ENCODE results near the gene CEACAM21.

CEACAM21 gene

DNA sequence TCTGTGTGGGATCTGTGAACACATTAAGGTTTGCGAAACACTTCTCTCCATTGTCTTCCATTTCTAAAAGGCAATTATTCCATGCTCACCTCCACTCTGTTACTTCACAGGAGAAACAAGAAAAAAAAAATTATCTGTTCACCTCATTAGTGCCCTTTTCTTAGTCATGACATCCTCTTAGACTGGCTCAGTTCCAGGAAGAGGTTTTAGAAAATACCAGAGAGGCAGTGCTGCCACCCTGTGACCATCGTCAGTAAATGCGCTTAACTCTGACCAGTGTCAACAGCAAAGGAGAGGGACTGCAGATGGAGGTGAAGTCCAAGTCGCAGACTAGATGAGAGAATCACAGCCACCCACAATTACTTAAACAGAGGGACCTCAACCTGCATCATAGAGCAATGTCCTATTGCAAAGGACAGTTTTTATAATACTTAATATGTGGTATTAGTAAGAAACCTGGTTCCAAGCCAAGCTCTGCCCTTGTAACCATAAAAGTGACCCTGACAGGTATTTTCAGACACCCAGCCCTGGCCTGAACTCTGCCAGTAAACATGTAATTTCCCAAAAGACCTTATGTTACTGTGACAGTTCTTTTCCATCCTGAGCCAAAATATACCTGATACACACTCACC is 19.4 kb downstream of the CEACAM21 start:
- no peak overlapping the region for H3K4me2 ChIP-seq (ENCODE audit: low read depth, low read length)
- TF ChIP-seq, protein P1, sequence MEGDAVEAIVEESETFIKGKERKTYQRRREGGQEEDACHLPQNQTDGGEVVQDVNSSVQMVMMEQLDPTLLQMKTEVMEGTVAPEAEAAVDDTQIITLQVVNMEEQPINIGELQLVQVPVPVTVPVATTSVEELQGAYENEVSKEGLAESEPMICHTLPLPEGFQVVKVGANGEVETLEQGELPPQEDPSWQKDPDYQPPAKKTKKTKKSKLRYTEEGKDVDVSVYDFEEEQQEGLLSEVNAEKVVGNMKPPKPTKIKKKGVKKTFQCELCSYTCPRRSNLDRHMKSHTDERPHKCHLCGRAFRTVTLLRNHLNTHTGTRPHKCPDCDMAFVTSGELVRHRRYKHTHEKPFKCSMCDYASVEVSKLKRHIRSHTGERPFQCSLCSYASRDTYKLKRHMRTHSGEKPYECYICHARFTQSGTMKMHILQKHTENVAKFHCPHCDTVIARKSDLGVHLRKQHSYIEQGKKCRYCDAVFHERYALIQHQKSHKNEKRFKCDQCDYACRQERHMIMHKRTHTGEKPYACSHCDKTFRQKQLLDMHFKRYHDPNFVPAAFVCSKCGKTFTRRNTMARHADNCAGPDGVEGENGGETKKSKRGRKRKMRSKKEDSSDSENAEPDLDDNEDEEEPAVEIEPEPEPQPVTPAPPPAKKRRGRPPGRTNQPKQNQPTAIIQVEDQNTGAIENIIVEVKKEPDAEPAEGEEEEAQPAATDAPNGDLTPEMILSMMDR (IDR thresholded peaks at IDR 0.05; ENCODE audit: low read length) = peak; percentile 83
- TF ChIP-seq EZH2 (optimal IDR thresholded peaks at IDR 0.05; ENCODE audit: low read depth, low read length) = no peak
- H3K79me2 ChIP-seq (ENCODE audit: low read length) = no peaks in the 10 kb centered on the region
- H4K20me1 ChIP-seq (ENCODE audit: insufficient read depth, low read length) = no peaks in the 10 kb centered on the region; the same call in 1 of the 2 replicates
- no peaks in the 10 kb centered on the region for H3F3A ChIP-seq (ENCODE audit: insufficient read depth, low read length)
- H3K9me3 ChIP-seq (replicated peaks; ENCODE audit: insufficient read depth, low read length) = no peaks in the 10 kb centered on the region
- no peak overlapping the region for H3K27ac ChIP-seq (ENCODE audit: low read length)
- no peaks in the 10 kb centered on the region for H3K36me3 ChIP-seq (replicated peaks; ENCODE audit: insufficient read depth, low read length)
- no peak overlapping the region for H3K9ac ChIP-seq (ENCODE audit: low read length)
- no peaks in the 10 kb centered on the region for H3K4me1 ChIP-seq (ENCODE audit: low read length)
- H3K27me3 ChIP-seq (replicated peaks; ENCODE audit: insufficient read depth, low read length) = peaks cover 18% of the 10 kb centered on the region; the same call in 1 of the 2 replicates
- no peaks in the 10 kb centered on the region for H3K9me2 ChIP-seq (replicated peaks; ENCODE audit: insufficient read depth, low read length)
- no peak overlapping the region for H2AFZ ChIP-seq (ENCODE audit: low read length)
- no peak overlapping the region for H3K4me3 ChIP-seq (ENCODE audit: low read length)
- peak; percentile 78 for DNase-seq

DNA sequence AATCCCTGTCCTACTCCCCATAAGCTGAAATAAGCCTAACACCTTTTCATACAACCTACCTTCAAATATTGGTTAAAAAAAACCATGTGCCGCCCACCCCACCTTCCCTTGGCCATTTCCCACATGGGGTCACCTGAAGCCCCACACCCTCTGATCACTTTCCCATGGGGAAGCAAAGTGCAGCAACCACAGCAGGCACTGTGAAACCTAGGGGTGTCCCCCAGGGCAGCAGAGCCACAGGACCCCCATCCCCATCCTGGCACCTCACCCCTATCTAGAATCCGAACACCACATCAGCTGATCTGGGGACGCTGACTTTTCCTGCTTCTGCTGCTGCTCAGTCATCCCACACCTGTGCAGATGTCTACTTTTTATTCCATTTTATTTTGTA is 19.9 kb downstream of the CEACAM21 start:
- no peaks in the 10 kb centered on the region; the same call in 1 of the 2 replicates for H4K20me1 ChIP-seq (ENCODE audit: insufficient read depth, low read length)
- DNase-seq = no peak
- H3F3A ChIP-seq (ENCODE audit: insufficient read depth, low read length) = no peaks in the 10 kb centered on the region
- H3K4me1 ChIP-seq (ENCODE audit: low read length) = no peaks in the 10 kb centered on the region
- peaks cover 19% of the 10 kb centered on the region; the same call in 1 of the 2 replicates for H3K27me3 ChIP-seq (replicated peaks; ENCODE audit: insufficient read depth, low read length)
- TF ChIP-seq EZH2 (optimal IDR thresholded peaks at IDR 0.05; ENCODE audit: low read depth, low read length) (no peak), EZH2phosphoT487 (IDR thresholded peaks at IDR 0.05; ENCODE audit: low read length) (no peak)
- TF ChIP-seq, protein P1 (IDR thresholded peaks at IDR 0.05; ENCODE audit: low read length) = no peak
- no peak overlapping the region for H3K9ac ChIP-seq (ENCODE audit: low read length)
- no peaks in the 10 kb centered on the region for H3K36me3 ChIP-seq (replicated peaks; ENCODE audit: insufficient read depth, low read length)
- no peaks in the 10 kb centered on the region for H3K79me2 ChIP-seq (ENCODE audit: low read length)
- H3K4me3 ChIP-seq (ENCODE audit: low read length) = no peak overlapping the region
- H3K9me3 ChIP-seq (replicated peaks; ENCODE audit: insufficient read depth, low read length) = no peaks in the 10 kb centered on the region
- no peak overlapping the region for H3K4me2 ChIP-seq (ENCODE audit: low read depth, low read length)
- H3K9me2 ChIP-seq (replicated peaks; ENCODE audit: insufficient read depth, low read length) = no peaks in the 10 kb centered on the region
- H3K27ac ChIP-seq (ENCODE audit: low read length) = no peak overlapping the region
- no peak overlapping the region for H2AFZ ChIP-seq (ENCODE audit: low read length)

- Histone ChIP-seq H3K4me2 (ENCODE audit: low read depth, low read length) (peak overlapping the region; percentile 30; the same call in 1 of the 2 replicates), H3K9me3 (replicated peaks; ENCODE audit: insufficient read depth, low read length) (no peaks in the 10 kb centered on the region), H3K27ac (ENCODE audit: low read length) (no peak overlapping the region), H3K27me3 (replicated peaks; ENCODE audit: insufficient read depth, low read length) (peaks cover 33% of the 10 kb centered on the region), H3K36me3 (replicated peaks; ENCODE audit: insufficient read depth, low read length) (no peaks in the 10 kb centered on the region), H2AFZ (ENCODE audit: low read length) (no peak overlapping the region), H3K79me2 (ENCODE audit: low read length) (no peaks in the 10 kb centered on the region), H3K4me1 (ENCODE audit: low read length) (no peaks in the 10 kb centered on the region), H3K4me3 (ENCODE audit: low read length) (no peak overlapping the region), H3K9ac (ENCODE audit: low read length) (no peak overlapping the region), H3F3A (ENCODE audit: insufficient read depth, low read length) (no peaks in the 10 kb centered on the region), H3K9me2 (replicated peaks; ENCODE audit: insufficient read depth, low read length) (no peaks in the 10 kb centered on the region), H4K20me1 (ENCODE audit: insufficient read depth, low read length) (no peaks in the 10 kb centered on the region; the same call in 1 of the 2 replicates)
- TF ChIP-seq, protein P1 (IDR thresholded peaks at IDR 0.05; ENCODE audit: low read length) = peak; percentile 96
- TF ChIP-seq EZH2phosphoT487 (IDR thresholded peaks at IDR 0.05; ENCODE audit: low read length) = no peak
- peak; percentile 73 for DNase-seq
Observed at GRCh38 chr19:41597600-41598041, 21.7 kb downstream of the CEACAM21 start.
